Right atrium auricular region (tissue), 2 donors: ENCODE results near the gene TP53I11. TPM values are rescaled to one million over a fixed set of nuclear protein-coding genes. Genes with fewer than 3 reads are reported as not detected.

Source experiments
- DNase-seq: peaks from one replicate; pipeline ENCODE4 v3.0.0-alpha.2; 2019; ENCODE audit warnings: low spot score
- H3K27ac ChIP-seq, 2 donors: fragments of 200-600 bp; sonication (generic); 1 replicate in 1 of 2; 2 replicates in 1 of 2; pipeline ENCODE4 v1.5.1; 2016 to 2019
- H3K27me3 ChIP-seq, 2 donors: fragments of 200-600 bp; sonication (generic); one replicate each; pipeline versions ENCODE4 v1.5.1 to v1.6.0; 2017 to 2019
- H3K36me3 ChIP-seq: fragments of 200-600 bp; sonication (generic); one replicate; pipeline ENCODE4 v1.5.1; 2016
- H3K4me1 ChIP-seq, 2 donors: fragments of 200-600 bp; sonication (generic); one replicate each; pipeline versions ENCODE4 v1.5.1 to v1.6.0; 2017 to 2019
- H3K4me3 ChIP-seq, 2 donors: fragments of 200-600 bp; sonication (generic); 1 replicate in 1 of 2; 2 replicates in 1 of 2; pipeline ENCODE4 v1.5.1; 2017 to 2019; ENCODE audit warnings: mild to moderate bottlenecking in 1 of 2, moderate library complexity in 1 of 2
- H3K9me3 ChIP-seq, 2 donors: fragments of 200-600 bp; sonication (generic); one replicate each; pipeline ENCODE4 v1.5.1; 2019
- CTCF ChIP-seq, 2 donors: fragments of 200-600 bp; sonication (generic); IDR thresholded peaks; one replicate each; pipeline ENCODE4 v1.5.1; 2019; ENCODE audit warnings: antibody characterized with exemption in 2 of 2
- total RNA-seq, 2 donors: library from RNA; depleted of rRNA; stranded (reverse); fragments of >200 nt; gene quantifications; one replicate each; pipeline ENCODE4 v1.1.0, GENCODE V29; 2016

Gene TP53I11
- total RNA-seq, 2 donors from 2014 or later = 46.7 to 89.0 TPM

- no peaks in the 10 kb centered on the region for H3K9me3 ChIP-seq
- H3K27ac ChIP-seq = peak overlapping the region in 1 of 2 donors; percentile 31
- no peak for DNase-seq
- no peak overlapping the region for H3K4me3 ChIP-seq
- H3K27me3 ChIP-seq = no peaks in the 10 kb centered on the region
- TF ChIP-seq CTCF (IDR thresholded peaks at IDR 0.05) = no peak
- peaks cover 0 to 50% of the 10 kb centered on the region in 2 donors for H3K4me1 ChIP-seq
- H3K36me3 ChIP-seq = no peaks in the 10 kb centered on the region
Measured at GRCh38 chr11:44954051-44954906, 3.6 kb upstream of the TP53I11 start.

DNA sequence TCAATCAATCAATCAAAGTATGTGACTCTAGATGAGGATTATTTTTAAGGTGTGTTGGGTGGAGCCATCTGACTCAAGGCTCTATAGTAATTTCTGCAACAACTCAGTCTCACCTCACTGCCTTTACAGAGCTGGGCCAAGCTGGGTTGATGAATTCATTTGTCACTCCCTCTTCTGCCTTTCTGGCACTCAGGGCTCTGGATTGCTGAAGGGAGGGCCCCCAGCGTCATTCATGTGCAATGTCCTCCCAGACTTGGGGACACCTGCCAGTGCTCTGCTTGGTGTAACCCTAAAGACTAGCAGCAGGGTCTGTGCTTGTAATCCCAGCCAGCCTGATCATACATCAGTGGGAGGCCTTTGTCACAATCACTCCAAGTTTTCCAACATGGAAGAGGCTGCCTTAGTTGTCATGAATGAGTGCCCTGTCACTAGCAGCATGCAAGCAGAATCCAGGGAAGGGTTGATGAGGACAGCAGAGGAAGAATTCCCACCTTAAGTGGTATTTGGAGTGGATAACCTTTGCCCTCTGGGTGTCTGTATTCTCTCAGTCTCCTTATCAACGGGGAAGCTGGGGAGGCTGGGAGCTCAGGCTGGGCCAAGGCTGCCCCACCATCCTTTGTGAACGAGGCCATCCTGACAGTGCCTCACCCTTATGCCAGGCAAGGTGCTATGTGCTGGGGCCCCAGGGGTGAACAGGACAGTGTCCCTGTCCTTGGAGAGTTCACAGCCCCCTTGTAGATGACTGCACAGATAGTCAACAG, 2.0 kb upstream of the TP53I11 start:
- Histone ChIP-seq H3K4me1 (peaks cover 0 to 63% of the 10 kb centered on the region in 2 donors), H3K27ac (peak overlapping the region; percentile 26 to 91)
- no peak for TF ChIP-seq CTCF (IDR thresholded peaks at IDR 0.05)

GRCh38 chr11:44952082-44952481, 1.4 kb upstream of the TP53I11 start:
- peaks cover 0 to 69% of the 10 kb centered on the region in 2 donors for H3K4me1 ChIP-seq
- H3K36me3 ChIP-seq = no peaks in the 10 kb centered on the region
- H3K27me3 ChIP-seq = no peaks in the 10 kb centered on the region
- TF ChIP-seq CTCF (IDR thresholded peaks at IDR 0.05) = no peak
- peak overlapping the region in 1 of 2 donors; percentile 91 for H3K27ac ChIP-seq
- no peak for DNase-seq
- H3K9me3 ChIP-seq = no peaks in the 10 kb centered on the region
- H3K4me3 ChIP-seq = no peak overlapping the region

More for the DNA sequence above, 2.0 kb upstream of the TP53I11 start:
- Histone ChIP-seq H3K27me3 (no peaks in the 10 kb centered on the region), H3K36me3 (no peaks in the 10 kb centered on the region), H3K4me3 (no peak overlapping the region), H3K9me3 (no peaks in the 10 kb centered on the region)
- DNase-seq = no peak

DNA sequence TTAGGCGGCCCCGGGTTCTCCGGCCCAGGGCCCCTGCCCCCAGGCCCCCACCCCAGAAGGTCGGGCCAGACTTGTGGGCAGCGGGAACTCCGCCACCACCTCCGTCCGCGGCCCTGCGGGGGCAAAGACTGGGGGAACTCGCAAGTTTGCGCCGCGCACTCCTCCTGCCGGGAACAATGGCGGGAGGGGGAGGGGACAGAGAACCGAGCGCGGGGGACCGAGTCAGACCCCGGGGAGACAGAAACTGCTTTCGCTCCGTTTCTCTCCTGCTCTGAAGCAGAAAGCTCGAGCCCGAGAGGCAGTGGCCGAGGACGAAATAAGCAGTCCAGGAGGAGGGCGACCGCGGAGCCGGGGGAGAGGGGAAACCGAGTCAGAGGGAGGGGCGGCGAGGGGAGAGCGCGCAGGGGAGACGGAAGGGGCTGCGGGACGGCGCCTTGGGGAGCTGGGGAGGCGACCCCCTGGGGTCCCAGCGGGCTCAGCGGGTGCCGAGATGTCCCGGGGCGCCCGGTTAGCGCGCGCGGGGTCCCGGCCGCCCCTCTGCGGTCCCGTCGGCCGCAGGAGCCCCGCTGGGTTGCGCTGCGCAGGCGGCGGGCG, 555 bp downstream of the TP53I11 start:
- peaks cover 0 to 77% of the 10 kb centered on the region in 2 donors for H3K4me1 ChIP-seq
- DNase-seq = no peak

More for the DNA sequence above, 555 bp downstream of the TP53I11 start:
- Histone ChIP-seq H3K4me3 (peak overlapping the region; percentile 71 to 92), H3K9me3 (no peaks in the 10 kb centered on the region), H3K27me3 (no peaks in the 10 kb centered on the region), H3K27ac (peak overlapping the region; percentile 86 to 91), H3K36me3 (no peaks in the 10 kb centered on the region)
- no peak for TF ChIP-seq CTCF (IDR thresholded peaks at IDR 0.05)
